ENCODE measurements around the gene AGAP3.

GRCh38 chr7:151085329-151085690, 965 bp upstream of the AGAP3 start:
- no peak for TF ChIP-seq CTCF (optimal IDR thresholded peaks at IDR 0.05 in 1 of 3, IDR thresholded peaks at IDR 0.05 in 1 of 3, conservative IDR thresholded peaks at IDR 0.05 in 1 of 3; ENCODE audit: extremely low read depth in 1 of 3, insufficient read depth in 2 of 3, low read length in 3 of 3)
- TF ChIP-seq EZH2 (IDR thresholded peaks at IDR 0.05; ENCODE audit: low read length) = no peak
